GM19328 (cell line): ENCODE results near the gene GGT1.
"Not testable (repeated sequence)": the region's sequence is repeated elsewhere in the genome, so short reads cannot be mapped to it uniquely, and the experiment has no call there.

Experiments
- ATAC-seq: cut with Tn5 transposase; IDR thresholded peaks from one replicate; pipeline ENCODE4 v1.9.1; 2021; ENCODE audit warnings: mild to moderate bottlenecking, moderate library complexity; ENCODE audit not compliant: unreplicated experiment

Gene GGT1

DNA sequence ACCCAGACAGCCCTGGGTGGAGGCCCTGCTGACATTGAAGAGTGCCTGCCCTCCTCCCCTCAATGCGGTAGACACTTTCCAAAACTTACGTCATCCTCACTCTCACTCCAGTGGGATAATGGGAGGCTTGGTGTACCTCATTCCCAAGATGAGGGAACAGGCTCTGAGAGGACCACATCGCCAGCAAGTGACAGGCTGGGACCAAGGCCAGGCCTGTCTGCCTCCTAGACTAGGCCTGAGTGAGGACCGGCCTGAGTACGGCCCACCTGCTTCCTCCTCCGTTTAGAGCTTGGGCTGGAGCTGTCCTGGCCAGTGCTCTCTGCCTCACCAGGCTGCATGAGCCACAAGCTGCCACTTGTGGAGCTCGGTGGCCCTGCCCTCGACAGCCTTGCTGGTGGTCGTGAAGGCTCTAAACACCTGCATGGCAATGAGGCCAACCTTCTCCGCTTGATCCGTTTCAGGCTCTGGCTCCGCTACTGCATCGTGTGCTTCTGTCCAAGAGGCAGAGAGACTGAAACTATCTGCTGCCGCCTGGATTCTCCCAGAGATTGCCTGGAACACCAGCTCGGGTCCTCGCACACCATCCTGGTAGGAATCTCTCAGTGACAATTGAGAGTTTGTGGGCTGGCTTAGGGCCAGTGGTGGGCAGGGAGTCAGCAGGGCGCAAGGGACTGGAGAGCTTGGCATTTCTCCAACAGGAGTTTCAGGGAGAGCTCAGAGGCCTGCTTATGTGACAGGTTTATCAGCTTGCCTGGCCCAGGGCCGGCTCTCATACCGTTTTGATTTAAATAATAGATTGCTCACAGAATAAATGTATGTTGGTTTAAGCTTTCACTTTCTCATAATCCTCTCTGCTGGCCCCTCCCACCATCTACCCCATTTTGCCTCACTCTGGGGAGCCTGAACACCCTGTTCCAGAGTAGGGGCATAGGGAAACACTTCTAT, 19.5 kb upstream of the GGT1 start:
- no peak for ATAC-seq

DNA sequence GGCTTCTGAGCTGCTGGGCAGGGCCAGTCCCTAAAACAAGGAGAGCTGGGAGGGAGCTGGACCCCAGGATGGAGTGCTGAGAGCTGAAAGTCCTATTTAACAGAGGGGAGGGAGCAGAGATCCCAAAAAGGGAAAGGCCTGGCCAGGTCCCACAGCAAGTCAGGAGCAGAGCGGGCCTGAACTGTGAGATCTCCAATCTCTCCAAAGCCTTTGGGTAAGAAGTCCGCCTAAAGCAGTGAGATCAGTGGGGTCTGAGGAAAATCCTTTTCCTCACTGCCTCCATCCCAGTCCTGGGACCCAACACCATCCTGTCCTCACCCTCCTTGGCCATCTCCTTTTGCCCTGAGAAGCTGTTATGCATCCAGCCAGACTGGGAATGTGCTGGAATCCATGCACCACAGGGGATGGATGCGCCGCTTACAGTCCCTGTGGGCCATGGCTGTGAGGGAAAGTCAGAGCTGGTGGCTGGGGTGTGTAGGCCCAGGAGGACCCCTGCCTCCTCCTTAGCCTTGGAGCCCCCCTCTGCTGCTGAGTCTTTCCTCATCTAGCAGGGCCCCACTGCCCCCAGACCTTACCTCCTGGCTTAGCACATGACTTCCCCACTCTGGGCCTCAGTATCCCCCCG, 18.7 kb upstream of the GGT1 start:
- no peak for ATAC-seq

DNA sequence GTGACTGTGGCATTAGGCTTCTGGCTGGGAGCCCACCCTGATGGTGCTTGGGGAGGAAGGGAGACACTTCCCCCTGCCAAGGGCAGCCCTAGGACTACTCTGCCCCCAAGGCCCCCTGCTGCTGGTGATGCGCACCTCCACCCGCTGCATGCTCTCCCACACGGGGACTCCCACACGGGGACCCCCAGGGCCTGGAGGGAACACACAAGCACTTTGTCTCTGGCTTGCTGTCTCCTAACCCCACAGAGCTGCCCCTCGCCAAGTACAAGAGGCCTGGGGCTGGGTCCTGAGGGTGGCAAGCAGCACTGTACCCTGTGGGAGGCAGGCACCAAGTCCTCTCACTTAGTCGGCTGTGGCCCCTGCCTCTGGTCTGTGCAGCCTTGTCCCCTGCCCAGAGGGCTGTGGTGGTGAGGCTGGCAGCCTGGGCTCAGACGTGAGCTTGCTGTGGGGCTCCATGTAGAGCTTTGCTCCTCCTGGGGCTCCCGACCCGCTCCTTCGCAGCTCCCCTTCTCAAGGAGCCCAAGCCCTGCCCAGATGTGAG, 18.1 kb upstream of the GGT1 start:
- ATAC-seq: no peak

DNA sequence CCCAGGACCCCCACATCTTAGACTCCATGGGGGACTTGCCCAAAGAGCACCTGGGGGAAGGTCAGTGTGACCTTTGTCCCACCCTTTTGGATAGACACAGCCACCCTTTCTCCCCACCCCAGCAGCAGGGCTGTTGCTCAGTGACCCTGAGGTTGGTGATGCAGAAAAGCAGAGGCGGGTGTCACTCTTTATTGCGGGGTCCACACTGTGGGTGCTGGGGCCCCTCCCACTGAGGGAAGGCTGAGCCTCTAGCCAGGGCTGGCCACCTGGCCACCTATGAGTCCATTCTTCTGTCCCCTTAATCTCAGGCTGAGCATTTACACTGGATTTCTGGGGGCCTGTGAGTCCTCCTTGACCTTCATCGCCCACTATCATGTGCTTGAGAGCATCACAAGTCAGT, 17.5 kb upstream of the GGT1 start:
- no peak for ATAC-seq

DNA sequence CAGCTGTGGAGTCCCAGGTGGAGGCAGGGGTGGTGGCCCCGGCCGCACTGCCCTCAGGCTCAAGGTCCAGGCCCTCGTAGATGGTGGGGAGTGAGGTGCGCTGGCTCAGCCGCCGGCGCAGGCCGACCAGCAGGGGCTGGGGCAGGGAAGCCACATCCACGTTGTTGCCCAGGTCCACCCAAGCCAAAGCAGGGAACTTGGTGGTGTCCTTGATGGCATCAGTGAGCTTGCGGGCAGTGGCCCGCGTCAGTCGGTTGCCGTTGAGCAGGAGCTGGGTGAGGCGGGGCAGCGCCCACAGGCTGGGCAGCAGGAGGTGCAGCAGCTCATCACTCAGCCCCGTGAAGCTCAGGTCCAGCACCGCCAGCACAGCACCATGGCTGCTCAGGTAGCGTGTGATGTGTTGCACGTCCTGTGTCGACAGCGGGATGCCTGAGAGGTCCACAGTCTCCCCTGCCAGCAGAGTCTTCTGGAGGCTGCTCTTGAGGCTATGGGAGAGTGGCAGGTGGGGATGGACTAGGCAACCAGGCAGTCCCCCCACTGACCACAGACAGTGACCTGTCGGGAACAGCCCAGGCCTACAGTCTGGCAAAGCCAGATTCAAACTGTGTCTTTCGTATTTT, 17.0 kb upstream of the GGT1 start:
- no peak for ATAC-seq

DNA sequence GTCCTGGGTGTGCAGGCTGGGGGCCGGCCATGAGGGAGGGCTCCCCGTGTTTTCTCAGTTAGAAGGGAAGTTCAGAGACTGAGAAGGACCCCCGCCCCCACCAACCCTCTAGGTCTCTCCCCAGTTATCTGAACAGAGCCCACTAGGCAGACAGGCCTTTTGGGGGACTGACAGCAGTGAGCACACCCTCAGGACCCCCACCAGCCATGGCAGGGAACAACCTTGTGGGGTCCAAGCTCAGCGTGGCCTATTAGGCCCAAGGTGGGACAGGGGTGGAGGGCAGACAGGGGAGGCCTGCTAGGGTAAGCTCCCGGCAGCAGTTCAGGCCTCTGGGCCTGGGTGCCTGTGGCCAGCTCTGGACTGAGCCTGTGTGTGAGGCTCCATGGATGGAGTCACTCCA, 15.7 kb upstream of the GGT1 start:
- ATAC-seq: no peak

DNA sequence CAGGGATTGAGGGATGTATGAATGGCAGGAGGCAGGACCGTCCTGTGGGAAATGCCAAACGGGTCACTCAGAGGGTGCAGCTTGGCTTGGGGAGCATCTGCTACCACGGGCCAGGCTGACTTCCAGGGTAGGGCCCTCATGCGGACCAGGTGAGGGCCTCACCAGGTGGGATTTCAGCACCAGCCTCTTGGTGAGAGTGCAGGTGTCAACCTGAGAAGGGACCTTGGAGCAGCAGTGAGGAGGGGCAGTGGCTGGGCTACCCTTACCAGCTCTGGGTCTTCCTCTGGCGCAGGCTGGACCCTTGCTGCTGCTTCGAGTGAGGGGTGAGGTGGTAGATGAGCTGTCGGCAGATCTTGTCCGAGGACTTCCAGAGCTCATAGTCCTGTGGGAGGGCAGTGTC, 15.0 kb upstream of the GGT1 start:
- no peak for ATAC-seq

DNA sequence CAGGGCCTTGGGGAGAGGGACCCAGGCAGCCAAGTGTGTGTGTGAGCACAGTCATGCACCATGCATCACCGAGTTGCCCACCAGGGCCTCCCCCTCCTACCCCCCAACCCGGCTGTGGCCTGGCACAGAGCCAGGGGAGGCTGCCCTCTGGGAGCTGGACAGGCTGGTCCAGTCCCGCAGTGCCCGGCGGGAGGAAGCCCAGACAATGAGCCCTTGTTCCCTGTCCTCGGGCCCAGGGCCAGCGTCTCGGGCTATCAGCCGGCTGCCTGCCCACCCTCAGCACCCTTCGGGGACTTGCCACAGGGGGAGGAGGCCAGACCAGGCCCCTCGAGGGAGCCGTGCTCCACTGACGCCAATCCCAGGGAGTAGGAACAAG, 14.6 kb upstream of the GGT1 start:
- no peak for ATAC-seq

DNA sequence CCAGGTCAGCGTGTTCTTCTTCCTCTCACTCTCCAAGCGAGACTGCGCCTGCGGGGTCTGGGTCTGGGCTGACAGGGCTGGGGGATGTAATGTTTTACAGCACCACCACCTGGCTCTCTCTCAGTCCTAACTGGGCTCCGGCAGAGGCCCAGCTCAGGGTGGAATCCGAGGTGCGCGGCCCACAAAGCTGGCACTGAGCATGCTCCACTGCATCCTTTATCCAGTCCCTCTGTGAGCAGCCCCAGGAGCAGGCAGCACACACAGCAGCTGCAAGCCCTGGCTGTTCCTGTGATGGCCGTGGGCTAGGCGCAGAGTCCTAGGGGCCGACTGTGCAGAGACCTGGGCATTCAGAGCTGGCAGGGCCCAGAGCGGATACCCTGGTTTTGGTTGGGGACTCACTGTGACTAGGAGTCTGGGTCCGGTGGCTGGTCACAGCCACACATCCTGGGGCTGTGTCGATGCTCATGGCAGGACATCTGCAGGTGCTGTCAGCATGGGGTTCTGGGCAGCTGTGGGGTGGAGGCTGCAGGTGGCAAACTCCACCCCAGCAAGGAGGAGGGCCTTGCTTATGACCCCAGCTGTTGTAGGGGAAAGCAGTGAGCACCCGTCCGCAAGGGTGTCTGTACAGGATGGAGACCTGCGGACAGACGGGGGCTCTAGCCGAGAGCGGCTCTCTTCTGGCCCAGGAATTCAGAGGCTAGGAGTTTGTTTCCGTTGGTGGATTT, 14.1 kb upstream of the GGT1 start:
- ATAC-seq: no peak

DNA sequence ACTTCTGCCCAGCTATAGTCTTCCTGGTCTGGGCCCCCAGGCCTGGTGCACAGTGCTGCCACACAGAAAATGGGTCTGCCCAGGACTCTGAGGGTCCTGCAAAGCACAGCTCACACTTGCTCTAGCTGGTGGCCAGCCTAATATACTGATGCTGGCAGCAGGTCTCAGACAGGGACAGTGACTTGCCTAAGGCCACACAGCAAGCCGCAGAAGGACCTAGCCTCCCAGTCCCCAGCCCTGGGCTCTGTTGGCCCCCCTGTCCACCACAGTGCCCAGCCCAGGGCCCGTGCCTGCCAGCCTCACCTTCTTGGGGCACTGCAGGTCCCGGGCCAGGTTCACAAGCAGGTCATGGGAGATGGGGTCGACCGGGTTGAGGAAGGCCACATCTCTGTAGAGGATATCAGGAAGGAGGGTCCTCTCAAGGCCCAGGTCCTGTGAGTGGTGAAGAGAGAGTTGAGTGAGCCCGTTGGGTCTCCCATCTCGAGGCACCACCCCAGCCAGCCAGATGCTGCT, 13.4 kb upstream of the GGT1 start:
- ATAC-seq: no peak

DNA sequence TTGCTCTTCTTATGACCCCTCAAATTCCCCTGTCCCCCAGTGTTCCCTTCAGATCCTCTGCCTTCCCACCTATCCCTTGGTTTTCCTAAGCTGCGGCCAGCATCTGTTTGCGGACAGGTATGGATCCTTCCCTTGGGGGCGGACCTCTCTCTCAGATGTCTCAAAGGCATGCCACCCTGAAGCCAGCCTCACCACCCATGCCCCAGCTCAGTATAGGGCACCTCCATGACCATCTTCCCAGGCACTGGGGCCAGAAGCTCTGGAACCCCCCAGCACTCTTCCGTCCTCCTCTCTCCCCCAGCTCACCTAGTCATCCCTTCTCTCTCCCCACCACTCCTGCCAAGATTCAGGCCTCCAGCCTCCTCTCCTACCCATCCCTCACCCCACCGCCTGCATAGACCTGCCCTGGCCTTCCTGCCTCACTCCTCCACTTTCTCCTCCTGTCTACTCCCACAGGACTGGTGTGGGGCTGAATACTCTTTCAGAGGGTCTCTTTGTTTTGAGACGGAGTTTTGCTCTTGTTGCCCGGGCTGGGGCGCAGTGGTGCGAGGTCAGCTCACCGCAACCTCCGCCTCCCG, 12.3 kb upstream of the GGT1 start:
- no peak for ATAC-seq

DNA sequence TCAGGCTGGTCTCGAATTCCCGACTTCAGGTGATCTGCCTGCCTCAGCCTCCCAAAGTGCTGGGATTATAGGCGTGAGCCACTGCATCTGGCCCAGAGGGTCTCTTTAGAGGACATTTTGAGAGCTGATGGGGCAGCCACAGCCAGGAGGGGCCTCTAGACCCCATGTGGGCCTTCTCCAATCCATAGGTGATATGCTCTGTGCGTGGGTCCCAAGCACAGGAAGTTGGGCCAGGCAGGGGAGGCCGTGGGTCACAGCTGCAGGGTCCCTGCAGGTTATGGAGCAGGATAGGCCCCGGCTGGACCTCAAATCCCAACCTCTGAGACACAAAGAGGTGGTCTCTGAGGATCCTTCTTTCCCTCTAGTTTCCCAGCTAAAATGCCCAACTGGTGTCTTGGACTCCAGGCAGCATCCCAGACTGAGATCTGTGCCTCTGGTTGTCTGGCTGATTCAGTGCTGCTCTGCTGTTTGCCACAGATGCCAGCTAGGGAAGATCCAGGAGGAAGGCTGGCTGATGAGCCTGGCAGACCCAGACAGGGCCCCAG, 11.6 kb upstream of the GGT1 start:
- ATAC-seq: no peak

DNA sequence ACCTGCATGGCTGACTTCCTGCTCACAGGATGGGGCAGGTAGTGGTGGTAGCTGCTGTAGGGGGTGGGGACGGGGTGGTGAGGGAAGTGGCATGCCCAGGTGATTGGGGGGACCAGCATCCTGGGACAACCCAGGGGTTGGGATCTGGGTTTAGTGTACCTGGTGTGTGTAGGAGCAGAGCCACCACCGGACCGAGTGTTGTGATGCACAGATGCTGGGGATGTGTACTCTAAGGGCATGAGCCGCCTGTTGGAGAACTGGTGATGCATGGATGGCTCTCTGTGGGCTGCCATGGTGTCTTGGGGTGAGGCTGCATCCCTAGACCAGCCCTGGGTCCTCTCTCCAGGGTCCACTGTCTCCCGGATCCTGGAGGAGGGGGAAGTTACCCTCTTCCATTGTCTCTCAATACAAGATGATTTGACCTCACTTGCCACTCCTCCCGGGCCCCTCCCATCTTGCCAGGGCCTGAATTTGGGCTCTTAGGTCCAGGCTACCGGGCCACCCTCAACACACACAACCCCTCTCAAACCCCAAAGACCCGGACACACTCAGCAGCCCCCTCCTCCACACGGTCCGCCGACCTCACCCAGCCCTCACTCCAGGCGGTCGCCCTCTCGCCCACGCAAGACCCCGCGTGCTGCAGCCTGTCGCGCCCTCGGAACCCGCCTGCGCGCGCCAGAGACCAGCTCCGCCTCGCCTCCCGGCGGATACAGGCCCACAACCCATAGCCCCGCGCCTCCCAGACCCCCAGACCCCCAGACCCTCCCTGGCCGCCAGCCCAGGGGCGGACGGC, 10.7 kb upstream of the GGT1 start:
- ATAC-seq: no peak

DNA sequence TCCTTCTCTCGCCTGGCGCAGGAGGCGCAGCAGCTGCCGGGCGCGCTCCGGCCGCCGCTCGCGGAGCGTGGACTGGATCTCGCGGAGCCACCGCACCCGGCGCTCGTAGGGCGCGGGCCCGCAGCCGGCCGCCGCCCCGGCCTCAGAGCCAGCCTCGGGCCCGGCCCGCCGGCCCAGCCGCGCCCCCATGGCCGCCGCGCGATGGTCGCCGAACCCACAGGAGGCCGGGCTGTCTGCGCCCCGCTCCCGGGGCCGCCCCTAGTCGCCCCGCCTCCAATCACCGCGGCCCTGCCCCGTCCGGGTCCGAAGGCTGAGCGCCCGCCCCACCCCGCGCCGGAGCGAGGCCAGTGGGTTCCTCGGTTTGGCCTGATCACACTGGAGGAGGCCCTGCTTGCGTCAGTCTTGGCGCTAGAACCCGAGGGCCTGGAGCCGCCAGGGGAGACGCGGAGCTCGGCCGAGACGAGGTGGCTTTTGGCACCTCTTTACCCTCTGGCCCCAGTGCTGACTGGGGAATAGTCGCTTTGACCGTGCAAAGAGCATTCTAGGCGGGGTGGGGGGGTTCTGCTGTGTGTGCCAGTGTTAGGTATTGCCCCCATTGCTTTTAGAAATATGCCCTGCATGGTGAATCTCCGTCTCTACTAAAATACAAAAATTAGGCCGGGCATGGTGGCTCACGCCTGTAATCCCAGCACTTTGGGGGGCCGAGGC, 10.0 kb upstream of the GGT1 start, which contains the start of gene LRRC75B:
LRRC75B (minus strand) TSS at position 223 of the 708 bp plus-strand sequence; CDS start at position 189, 34 bp downstream.
- ATAC-seq: no peak

DNA sequence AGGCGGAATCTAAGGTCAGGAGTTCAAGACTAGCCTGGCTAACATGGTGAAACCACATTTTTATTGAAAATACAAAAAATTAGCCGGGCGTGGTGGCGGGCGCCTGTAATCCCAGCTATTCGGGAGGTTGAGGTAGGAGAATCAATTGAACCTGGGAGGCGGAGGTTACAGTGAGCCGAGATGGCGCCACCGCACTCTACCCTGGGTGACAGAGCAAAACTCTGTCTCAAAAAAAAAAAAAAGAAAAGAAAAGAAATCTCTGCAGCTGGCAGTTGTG, 9.5 kb upstream of the GGT1 start:
- not testable (repeated sequence) for ATAC-seq

DNA sequence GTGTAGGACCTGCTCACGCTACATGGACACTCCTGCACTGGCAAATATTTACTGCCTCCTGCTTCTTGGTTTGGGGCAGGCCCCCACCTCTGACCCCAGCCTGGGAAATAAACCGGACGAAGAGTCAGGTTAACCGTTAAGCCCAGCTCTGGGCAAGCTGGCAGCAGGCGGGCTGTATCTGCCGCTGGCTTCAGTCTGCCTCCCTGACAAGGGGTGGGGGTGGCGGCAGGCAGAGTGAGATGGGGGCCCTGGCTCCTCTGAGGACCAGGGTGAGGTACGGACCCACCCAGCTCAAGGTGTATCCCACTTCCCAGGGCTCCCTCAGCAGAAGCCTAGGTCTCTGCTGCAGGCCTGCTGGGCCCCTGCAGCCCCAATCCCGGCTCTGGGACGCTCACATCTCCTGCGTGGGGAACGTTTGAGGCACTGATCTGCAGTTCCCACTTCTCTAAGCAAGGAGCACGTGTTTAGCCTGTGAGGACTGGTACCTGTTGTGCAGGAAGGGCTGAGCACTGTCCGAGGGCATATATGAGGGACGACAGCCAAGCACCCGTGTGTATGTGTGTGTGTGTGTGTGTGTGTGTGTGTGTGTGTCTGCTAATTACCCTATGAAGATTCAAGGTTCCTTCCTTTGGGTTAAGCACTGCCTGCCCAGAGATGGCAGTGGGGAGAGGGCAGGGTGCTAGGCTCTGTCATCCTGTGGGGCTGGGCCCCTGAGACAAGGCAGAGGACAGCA, 9.0 kb upstream of the GGT1 start:
- no peak for ATAC-seq

DNA sequence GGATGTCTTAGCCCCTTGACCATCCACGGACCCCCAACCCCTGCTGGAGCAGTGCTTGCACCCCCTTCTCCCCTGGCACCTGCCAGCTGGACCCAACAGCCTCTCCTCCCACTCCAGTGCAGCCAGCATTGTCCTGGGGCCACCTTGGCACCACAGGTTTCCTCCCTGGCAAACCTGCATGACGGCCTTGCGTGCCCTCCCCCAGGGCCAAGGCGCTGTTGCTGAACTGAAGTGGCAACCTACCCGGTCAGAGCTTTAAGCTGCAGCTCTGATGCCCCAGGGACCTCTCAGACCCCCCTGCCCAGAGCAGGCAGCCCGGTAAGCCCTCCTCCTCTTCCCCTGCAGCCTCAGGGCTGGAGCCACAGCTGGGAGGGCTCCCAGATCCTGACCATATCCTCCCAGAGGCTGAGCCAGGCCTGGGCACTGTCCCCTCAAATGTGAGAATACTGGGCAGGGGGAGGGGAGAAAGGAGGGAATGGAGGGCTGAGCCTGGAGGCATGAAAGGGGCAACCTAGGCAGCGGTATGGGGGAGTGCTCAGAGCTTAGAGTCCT, 8.3 kb upstream of the GGT1 start:
- no peak for ATAC-seq

DNA sequence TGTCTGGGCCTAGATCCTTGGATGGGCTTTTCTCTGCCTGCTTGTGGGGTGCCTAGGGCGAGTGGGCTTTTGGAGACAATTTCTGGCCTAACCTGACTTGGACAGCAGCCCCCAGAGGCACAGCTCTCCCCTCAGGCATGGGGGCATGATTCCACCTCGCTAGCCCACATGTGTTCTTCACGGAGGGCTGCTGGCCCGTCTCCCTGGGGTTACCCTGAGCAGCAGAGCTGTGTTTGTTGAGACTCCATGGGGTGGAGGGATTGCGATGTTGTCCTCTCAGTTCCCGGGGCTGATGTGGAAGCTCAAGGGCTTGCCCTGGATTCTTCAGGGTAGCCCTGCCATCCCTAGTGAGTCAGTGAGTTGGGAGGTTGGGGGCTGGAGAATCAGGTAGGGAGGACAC, 7.8 kb upstream of the GGT1 start:
- no peak for ATAC-seq
